GM12892 (cell line): ENCODE data around the gene MPPED1.

Experiments used
- POLR2A ChIP-seq: IDR thresholded peaks from 2 replicates; pipeline ENCODE4 v1.6.1; 2011; ENCODE audit warnings: low read depth, low read length, control low read depth
- POLR2AphosphoS5 ChIP-seq: IDR thresholded peaks from 2 replicates; pipeline ENCODE4 v1.6.1; 2011; ENCODE audit warnings: low read depth, low read length, control low read depth
- TAF1 ChIP-seq: IDR thresholded peaks from 2 replicates; pipeline ENCODE4 v1.6.1; 2011; ENCODE audit warnings: low read depth, mild to moderate bottlenecking, control low read depth, low read length, borderline replicate concordance

DNA sequence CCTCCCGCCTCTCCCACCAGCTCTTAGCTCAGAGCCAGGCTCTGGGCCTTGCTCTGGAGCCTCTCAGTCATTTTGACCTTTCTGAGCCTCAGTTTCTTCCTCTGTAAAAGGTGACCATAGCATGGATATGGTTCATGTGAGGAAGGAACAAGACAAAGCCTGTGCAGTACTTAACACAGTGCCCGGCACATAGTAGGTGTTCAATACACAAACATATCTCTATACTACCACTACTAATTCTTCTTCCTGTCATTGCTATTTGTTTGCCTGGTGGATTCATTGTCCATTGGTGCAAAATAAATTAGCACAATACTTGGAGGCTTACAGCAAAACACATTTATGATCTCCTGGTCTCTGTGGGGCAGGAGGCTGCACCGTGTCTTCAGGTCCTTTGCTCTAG, 21.6 kb upstream of the MPPED1 start:
- TF ChIP-seq POLR2A, result no peak
- TF ChIP-seq POLR2AphosphoS5, result no peak
- TF ChIP-seq TAF1, result no peak
